Measurements from ENCODE around the gene CBY2. TPM values are rescaled to one million over a fixed set of nuclear protein-coding genes. Genes with fewer than 3 reads are reported as not detected.
"Not testable (repeated sequence)": the region's sequence is repeated elsewhere in the genome, so short reads cannot be mapped to it uniquely, and the experiment has no call there.

The CBY2 gene
- total RNA-seq (under 1 TPM in 1 of 7 donors, not detected in 6; 0.61 TPM), polyA plus RNA-seq (not detected)
- long read RNA-seq, donor 1: 0 reads
- long read RNA-seq, donor 2: 0 reads

- intact Hi-C loops (cut with DNase I; ENCODE audit: low total_unique reads): no loop called here
- no peak within 1 kb of the TSS for H3K4me3 ChIP-seq
- H3K9me3 ChIP-seq: no peaks in the 10 kb centered on the region
- H3K36me3 ChIP-seq: no peaks in the 10 kb centered on the region
- no peaks in the 10 kb centered on the region for H3K27me3 ChIP-seq (replicated peaks in 1 of 7)
- H3K27ac ChIP-seq: no peak within 1 kb of the TSS
- no peaks in the 10 kb centered on the region for H3K4me1 ChIP-seq
- no peak for DNase-seq
- TF ChIP-seq CTCF (IDR thresholded peaks at IDR 0.05 in 8 of 11, conservative IDR thresholded peaks at IDR 0.05 in 3 of 11): no peak
- TF ChIP-seq POLR2AphosphoS5 (IDR thresholded peaks at IDR 0.05): no peak
- WGBS, 5 donors: 50 to 80% (median 67%) methylated on average over 1 of the region's 1 CpG
These were observed at the start of gene CBY2 for GRCh38 chr13:45702088-45702487. Gene CBY2, plus strand, starts transcription at chr13:45702320. Its CDS starts 71 bp downstream, at chr13:45702391.

- no peaks in the 10 kb centered on the region for H3K27me3 ChIP-seq (replicated peaks in 1 of 7)
- H3K4me3 ChIP-seq: no peak overlapping the region
- no peak for DNase-seq
- no peak for TF ChIP-seq CTCF (IDR thresholded peaks at IDR 0.05 in 8 of 11, conservative IDR thresholded peaks at IDR 0.05 in 3 of 11)
- no peak for TF ChIP-seq POLR2A (IDR thresholded peaks at IDR 0.05)
- no peak for TF ChIP-seq POLR2AphosphoS5 (IDR thresholded peaks at IDR 0.05)
- H3K9me3 ChIP-seq: peaks cover 0 to 9% (median 0%) of the 10 kb centered on the region in 8 donors
- H3K36me3 ChIP-seq: no peaks in the 10 kb centered on the region
- no peak overlapping the region for H3K27ac ChIP-seq
- no peaks in the 10 kb centered on the region for H3K4me1 ChIP-seq
- WGBS, 5 donors: 67 to 85% (median 80%) methylated on average over 2 to 5 of the region's 5 CpGs
- intact Hi-C loops (cut with DNase I; ENCODE audit: low total_unique reads): no loop called here
These were observed 47.3 kb upstream of the CBY2 start for GRCh38 chr13:45654633-45655349.

GRCh38 chr13:45658586-45659235 is 43.4 kb upstream of the CBY2 start:
- H3K9me3 ChIP-seq: peaks cover 0 to 8% (median 0%) of the 10 kb centered on the region in 8 donors
- no peaks in the 10 kb centered on the region for H3K27me3 ChIP-seq (replicated peaks in 1 of 7)
- WGBS, 5 donors: 80 to 88% (median 84%) methylated on average over 5 of the region's 5 CpGs
- no peak for DNase-seq
- no peak overlapping the region for H3K27ac ChIP-seq
- no peak overlapping the region for H3K4me3 ChIP-seq
- H3K36me3 ChIP-seq: no peaks in the 10 kb centered on the region
- intact Hi-C loops (cut with DNase I; ENCODE audit: low total_unique reads): no loop called here
- no peaks in the 10 kb centered on the region for H3K4me1 ChIP-seq
- TF ChIP-seq CTCF (IDR thresholded peaks at IDR 0.05 in 8 of 11, conservative IDR thresholded peaks at IDR 0.05 in 3 of 11) (no peak), POLR2A (IDR thresholded peaks at IDR 0.05) (no peak), POLR2AphosphoS5 (IDR thresholded peaks at IDR 0.05) (no peak)

- intact Hi-C loops (cut with DNase I; ENCODE audit: low total_unique reads): no loop called here
- Histone ChIP-seq H3K27ac (no peak overlapping the region), H3K27me3 (replicated peaks in 1 of 7) (no peaks in the 10 kb centered on the region), H3K4me3 (no peak overlapping the region), H3K4me1 (no peaks in the 10 kb centered on the region), H3K9me3 (peaks cover 0 to 8% (median 0%) of the 10 kb centered on the region in 8 donors), H3K36me3 (no peaks in the 10 kb centered on the region)
- 78 to 92% (median 83%) methylated on average over 3 of the region's 3 CpGs for WGBS, 5 donors
- no peak for TF ChIP-seq POLR2AphosphoS5 (IDR thresholded peaks at IDR 0.05)
- no peak for TF ChIP-seq POLR2A (IDR thresholded peaks at IDR 0.05)
- no peak for DNase-seq
These were observed 42.6 kb upstream of the CBY2 start for GRCh38 chr13:45659536-45659935.

GRCh38 chr13:45660458-45660857 is 41.7 kb upstream of the CBY2 start:
- WGBS, 5 donors: 0 to 16% (median 13%) methylated on average over 1 of the region's 1 CpG
- DNase-seq; H3K36me3 ChIP-seq; H3K27ac ChIP-seq; H3K4me3 ChIP-seq; H3K4me1 ChIP-seq; H3K27me3 ChIP-seq (replicated peaks in 1 of 7); intact Hi-C loops (cut with DNase I; ENCODE audit: low total_unique reads): not testable (repeated sequence)
- H3K9me3 ChIP-seq: peaks cover 0 to 13% (median 0%) of the 10 kb centered on the region in 8 donors

Data from spleen (tissue), 13 donors.